GM19395 (cell line): ENCODE results near the gene PARD3B.

Experiments
- ATAC-seq: cut with Tn5 transposase; IDR thresholded peaks from one replicate; pipeline ENCODE4 v1.9.1; 2021; ENCODE audit warnings: mild to moderate bottlenecking, moderate library complexity; ENCODE audit not compliant: unreplicated experiment

The PARD3B gene

DNA sequence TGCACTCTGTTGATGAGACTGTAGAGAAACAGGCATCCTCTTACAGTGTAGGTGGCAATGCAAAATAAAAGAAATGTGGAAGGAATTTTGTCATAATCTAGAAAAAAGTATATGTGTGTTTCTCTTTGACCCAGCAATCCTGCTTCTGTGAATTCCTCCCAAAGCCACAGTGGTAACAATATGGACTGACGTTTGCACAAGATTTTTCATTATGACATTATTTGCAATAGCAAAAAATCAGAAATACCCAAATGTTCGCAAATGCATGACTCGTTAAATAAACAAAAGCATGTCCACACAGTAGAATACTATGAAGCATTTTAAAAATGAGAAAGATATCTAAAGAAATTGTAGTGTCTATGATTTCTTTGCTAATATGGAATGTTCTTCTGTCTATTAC is 881.8 kb downstream of the PARD3B start:
- no peak for ATAC-seq

GRCh38 chr2:205428811-205429210 is 883.5 kb downstream of the PARD3B start:
- ATAC-seq, result no peak

GRCh38 chr2:205435970-205436369 is 890.7 kb downstream of the PARD3B start:
- ATAC-seq, result no peak

GRCh38 chr2:205438241-205438640 is 893.0 kb downstream of the PARD3B start:
- no peak for ATAC-seq

DNA sequence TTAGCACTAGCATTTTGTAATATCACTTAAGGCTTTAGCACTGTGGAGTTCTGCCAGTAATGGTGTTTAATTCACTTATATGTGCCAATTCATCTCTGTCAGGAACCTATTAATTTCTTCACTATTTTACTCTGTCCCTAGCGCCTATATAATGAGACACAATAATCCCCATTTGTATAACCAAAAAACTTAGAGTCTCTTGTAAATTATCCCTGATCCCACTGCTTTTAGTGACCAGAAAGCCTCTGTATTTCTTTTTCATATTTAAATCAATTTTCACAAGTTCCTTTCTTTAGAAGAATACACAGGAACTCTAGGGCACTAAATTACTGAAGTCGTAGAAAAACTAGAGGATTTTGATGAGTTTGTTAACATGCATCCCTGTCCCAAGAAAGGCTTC is 894.3 kb downstream of the PARD3B start:
- no peak for ATAC-seq

GRCh38 chr2:205441524-205441923 is 896.2 kb downstream of the PARD3B start:
- no peak for ATAC-seq

DNA sequence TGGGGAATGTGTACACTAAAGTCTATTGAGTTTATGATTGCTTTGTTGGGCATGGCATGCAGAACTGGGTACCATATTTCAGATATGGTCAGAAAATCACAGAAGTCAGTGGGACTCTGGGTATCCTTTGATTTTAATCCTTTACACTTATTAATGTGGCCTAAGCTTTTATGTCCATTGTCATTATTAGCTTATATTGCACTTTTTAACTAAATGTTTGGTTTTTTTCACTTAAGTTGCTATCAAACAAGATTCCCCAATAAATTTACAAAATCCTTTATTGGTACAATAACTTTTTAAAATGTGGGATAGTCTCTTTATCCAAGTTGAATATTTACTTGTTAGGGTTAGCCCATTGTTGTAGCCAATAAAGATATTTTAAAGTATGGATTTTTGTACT is 902.9 kb downstream of the PARD3B start:
- ATAC-seq, result no peak

- ATAC-seq, result no peak
Measured at GRCh38 chr2:205451901-205452512, 906.7 kb downstream of the PARD3B start.

DNA sequence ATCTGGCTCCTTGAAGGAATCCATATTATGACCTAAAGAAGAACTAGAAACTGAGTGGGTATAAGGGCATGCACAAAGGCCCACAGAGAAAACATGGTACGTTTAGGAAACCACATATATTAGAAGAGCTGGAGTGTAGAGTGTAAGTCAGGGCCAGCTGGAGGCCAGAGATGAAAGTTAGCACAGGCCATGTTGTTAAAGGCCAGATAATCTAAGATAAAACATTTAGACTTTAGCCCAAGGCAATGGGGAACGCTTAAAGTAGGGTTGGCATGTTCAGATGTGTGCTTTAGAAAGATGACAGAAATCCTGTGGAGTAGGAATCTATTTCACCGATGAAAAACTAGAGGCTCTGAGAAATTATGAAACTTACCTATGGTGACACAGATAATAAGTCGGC is 907.9 kb downstream of the PARD3B start:
- ATAC-seq, result no peak

DNA sequence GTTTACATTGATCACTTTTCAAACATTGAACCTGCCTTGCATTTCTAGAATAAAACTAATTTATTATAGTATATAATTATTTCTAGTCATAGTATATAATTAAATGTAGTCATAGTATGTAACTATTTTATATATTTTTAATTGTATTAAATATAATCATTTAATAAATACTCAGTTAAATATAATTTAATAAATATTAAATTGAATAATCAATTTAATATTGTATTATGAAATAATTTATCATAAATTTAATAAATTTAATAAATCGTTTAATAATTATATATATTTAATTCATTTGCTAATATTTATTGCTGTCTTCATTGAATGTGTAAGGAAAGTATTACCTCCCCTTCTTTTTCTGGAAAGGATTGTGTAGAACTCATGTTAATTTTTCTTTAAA is 911.4 kb downstream of the PARD3B start:
- ATAC-seq, result no peak

- ATAC-seq, result no peak
Measured at GRCh38 chr2:205460217-205460616, 914.9 kb downstream of the PARD3B start.

DNA sequence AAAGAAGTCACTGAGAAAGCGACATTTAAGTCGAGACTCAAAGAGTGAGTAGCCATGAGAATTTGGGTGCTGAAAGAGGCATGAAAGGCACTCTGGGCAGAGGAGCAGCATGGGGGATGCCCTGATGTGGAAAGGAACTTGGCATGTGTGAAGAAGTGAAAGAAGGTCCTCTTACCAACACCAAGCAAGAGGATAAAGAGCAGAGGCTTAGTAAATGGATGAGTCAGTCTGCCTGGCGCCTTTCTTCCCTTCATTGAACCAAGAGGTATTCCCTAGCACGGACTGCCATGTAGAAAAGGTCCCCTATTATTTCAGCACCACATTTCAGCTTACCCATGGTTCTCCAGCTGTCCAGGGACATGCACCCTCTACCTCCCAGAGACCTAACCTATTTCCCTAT is 915.9 kb downstream of the PARD3B start:
- ATAC-seq, result peak; percentile 26

DNA sequence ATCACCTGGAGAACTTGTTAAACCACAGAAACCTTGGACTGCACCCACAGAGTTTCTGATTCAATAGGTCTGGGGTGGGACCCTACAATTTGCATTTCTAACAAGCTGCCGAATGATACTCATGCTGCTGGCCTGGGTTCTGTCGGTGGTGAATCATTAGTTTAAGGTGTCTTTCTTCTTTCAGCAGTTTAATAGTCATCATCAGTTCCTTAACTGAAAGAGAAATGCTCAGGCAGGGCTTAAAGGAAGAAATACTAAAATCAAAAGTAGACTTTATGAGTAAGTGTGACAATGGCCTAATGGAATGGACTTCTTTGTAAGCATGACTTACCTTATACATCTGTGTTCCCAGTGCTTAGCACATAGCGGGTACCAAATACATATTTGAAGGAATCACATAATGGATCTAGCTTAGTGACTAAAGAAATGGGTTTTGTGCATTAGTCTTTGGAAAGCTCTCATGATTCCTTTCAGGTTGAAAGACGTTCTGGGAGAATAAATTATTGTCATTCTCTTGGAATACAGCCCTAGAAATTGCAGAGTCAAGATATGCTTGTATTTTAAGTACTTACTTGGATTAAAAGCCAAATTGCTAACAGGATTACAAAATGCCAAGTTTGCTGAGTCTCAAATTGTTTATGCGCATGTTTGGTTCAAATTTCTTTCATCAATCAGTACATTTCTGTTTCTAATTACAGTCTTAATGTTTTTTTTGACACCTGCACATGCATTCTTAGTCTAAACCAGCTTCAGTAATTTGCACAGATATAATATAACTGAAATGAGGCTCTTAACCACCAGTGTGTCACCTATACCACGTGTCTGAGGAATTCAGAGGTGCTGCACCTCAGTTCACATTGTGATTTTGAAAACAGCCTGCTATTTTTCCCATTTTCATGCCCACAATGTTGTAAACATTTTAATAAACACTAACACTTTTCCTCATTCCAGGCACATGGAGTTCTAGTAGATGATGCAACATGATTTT is 916.7 kb downstream of the PARD3B start:
- ATAC-seq, result peak; percentile 68

GRCh38 chr2:205462681-205463345 is 917.5 kb downstream of the PARD3B start:
- no peak for ATAC-seq

- no peak for ATAC-seq
Measured at GRCh38 chr2:205463466-205464025, 918.3 kb downstream of the PARD3B start.

DNA sequence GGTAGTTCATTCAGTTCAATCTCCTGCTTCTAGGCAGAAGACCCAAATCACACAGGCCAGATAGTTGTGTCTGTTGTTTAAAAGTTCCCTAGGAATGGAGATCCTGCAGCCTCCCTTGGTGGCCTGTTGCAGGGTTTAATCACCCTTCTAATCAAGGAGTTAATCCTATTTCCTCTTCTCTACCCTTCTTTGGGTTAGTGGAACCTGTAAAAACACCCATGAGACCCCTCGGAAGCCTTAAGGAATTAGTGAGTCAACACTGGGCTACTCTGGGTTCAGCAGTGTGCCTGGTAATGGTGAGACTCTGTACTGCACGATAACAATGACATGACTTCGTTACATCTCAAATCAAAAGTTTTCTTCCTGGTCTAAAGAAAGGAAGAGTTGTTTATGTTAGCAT is 919.4 kb downstream of the PARD3B start:
- ATAC-seq, result no peak

DNA sequence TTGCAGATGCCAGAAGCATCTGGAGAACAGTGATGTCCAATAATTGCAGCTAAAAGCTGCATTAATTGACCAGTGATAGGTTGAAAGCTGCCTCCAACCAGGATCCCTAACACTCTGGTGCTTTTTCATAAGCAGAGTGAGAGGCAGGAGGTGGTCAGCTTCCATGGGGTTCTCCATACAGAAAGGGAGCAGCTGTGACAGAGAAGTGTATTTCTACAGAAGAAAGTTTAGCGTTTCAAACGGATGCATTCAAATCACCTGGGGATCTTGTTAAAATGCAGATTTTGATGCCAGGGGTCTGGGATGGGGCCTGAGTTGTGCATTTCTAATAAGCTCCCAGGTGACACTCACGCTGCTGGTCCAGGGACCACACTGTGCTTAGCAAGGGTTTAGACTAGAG is 920.5 kb downstream of the PARD3B start:
- no peak for ATAC-seq

DNA sequence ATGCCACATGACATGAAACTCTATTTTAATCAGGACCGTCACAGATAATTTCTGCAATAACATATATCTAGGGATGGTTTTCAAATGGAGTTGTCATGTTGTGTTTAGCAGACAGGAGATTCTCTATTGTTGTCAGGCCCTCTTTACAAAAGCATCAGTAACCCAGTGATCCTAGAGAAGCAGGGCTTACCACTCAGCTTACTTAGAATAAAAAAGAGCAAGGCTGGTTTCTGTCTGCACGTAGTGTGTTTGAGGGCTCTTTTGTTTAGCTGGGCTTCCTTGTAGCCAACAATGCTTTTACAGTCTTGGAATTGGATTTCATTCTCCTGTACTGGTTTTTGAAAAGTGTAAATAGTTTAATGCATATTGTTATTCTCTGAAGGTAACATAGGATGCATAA is 926.5 kb downstream of the PARD3B start:
- ATAC-seq, result no peak

DNA sequence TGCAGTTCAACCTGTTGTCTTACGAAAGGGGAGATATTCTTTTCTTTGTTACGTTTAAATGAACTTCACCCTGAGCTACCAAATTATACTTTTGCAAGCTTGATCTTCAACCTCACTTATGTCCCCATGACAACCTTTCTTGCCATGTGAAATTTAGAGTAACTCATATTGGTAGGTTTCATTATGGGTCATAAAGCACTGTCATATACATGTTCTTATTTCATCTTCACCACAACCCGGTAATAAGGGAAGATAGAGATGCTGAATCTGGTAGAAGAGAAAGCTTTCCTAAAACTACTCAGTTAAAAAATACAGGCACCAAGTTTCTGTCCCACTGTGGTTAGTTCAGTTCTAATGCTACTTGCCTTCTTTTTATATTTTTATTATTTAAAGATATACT is 928.5 kb downstream of the PARD3B start:
- ATAC-seq, result no peak

DNA sequence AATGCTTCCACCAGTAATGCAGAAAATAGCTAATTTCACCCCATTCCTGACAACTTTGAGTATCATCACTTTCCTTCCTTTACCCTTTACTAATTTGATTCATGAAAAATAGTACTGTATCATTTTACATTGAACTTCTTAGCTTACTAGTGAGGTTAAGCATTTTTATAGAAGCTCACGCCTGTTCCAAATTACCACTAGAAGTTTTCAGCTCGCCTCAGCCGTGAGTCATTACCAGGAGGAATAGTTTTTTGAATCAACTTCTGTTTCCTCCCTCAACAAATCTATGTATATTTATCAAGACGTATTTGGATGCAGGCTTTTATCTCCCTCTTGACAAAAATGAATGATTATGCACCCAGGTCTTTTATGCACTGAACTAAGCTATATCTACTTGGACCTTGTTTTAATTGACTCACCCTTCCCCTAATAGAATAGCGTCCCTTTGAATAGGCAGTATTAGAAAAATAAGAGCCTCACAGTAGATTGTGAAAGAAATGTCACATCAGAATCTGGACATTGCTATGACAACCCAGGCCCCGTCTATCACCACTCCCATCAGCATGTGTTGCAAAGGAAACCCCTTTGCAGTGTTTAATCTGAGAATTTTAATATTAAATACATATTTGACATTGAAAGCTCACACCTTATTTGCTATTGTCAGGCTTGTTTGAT is 929.6 kb downstream of the PARD3B start:
- ATAC-seq, result no peak

GRCh38 chr2:205475416-205475768 is 930.1 kb downstream of the PARD3B start:
- no peak for ATAC-seq
